ENCODE data around the gene LRP5. TPM values are rescaled to one million over a fixed set of nuclear protein-coding genes. Genes with fewer than 3 reads are reported as not detected.

LRP5 gene
- total RNA-seq, 1 experiment from 2014 or later = 55.2 TPM

- H3K27ac ChIP-seq (ENCODE audit: low read depth, low read length) = no peak overlapping the region
- H3K4me1 ChIP-seq (ENCODE audit: control insufficient read depth in 1 of 2, insufficient read depth in 2 of 2, low read length in 2 of 2) = no peaks in the 10 kb centered on the region
- no peak overlapping the region for H2AFZ ChIP-seq (ENCODE audit: low read depth, low read length, poor library complexity, severe bottlenecking)
- no peaks in the 10 kb centered on the region for H4K20me1 ChIP-seq (ENCODE audit: insufficient read depth)
- DNase-seq (ENCODE audit: low read depth, low spot score) (no peak), ATAC-seq (no peak)
- H3K4me2 ChIP-seq (ENCODE audit: low read length) = no peak overlapping the region
- no peaks in the 10 kb centered on the region for H3K79me2 ChIP-seq (ENCODE audit: insufficient read depth, low read length)
- intact Hi-C loops (cut with micrococcal nuclease) = no loop called here
- ChIA-PET CTCF (no interaction called here), RAD21 (ENCODE audit: low non-redundant PET in 1 of 2, low total read pairs in 2 of 2, uncharacterized antibody in 2 of 2, unreplicated experiment in 2 of 2) (no interaction called here), POLR2A (no interaction called here)
- no peaks in the 10 kb centered on the region for H3K27me3 ChIP-seq (ENCODE audit: insufficient read depth, low read length)
- no peak overlapping the region for H3K9ac ChIP-seq (ENCODE audit: low read length)
- H3K9me2 ChIP-seq (ENCODE audit: insufficient read depth) = no peaks in the 10 kb centered on the region
- no TSS peak for BruUV-seq (replicated peaks)
- TF ChIP-seq YY1 (IDR thresholded peaks at IDR 0.05; ENCODE audit: extremely low read depth, insufficient replicate concordance, low read depth, low read length) (no peak), FOSL1 (IDR thresholded peaks at IDR 0.05; ENCODE audit: low read depth) (no peak), RAD21 (IDR thresholded peaks at IDR 0.05; ENCODE audit: low read depth) (no peak), EGR1 (IDR thresholded peaks at IDR 0.05; ENCODE audit: low read depth) (no peak), CEBPB (IDR thresholded peaks at IDR 0.05; ENCODE audit: low read depth) (no peak), ATF3 (IDR thresholded peaks at IDR 0.05) (no peak), TCF7L2 (IDR thresholded peaks at IDR 0.05; ENCODE audit: borderline replicate concordance, extremely low read depth, insufficient read depth, insufficient read length) (no peak), POLR2A (IDR thresholded peaks at IDR 0.05; ENCODE audit: borderline replicate concordance, extremely low read depth, insufficient read depth, insufficient read length) (no peak), ELF1 (IDR thresholded peaks at IDR 0.05; ENCODE audit: borderline replicate concordance, low read depth) (no peak), SIN3A (IDR thresholded peaks at IDR 0.05; ENCODE audit: low read depth) (no peak), JUND (IDR thresholded peaks at IDR 0.05) (no peak), POLR2AphosphoS5 (IDR thresholded peaks at IDR 0.05; ENCODE audit: low read depth, low read length) (no peak), EZH2 (IDR thresholded peaks at IDR 0.05) (no peak), SP1 (IDR thresholded peaks at IDR 0.05; ENCODE audit: low read depth) (no peak), EZH2phosphoT487 (IDR thresholded peaks at IDR 0.05; ENCODE audit: borderline replicate concordance) (no peak), ZFX (IDR thresholded peaks at IDR 0.05) (no peak), CBX3 (IDR thresholded peaks at IDR 0.05; ENCODE audit: low read depth) (no peak)
- TF ChIP-seq, protein P1, sequence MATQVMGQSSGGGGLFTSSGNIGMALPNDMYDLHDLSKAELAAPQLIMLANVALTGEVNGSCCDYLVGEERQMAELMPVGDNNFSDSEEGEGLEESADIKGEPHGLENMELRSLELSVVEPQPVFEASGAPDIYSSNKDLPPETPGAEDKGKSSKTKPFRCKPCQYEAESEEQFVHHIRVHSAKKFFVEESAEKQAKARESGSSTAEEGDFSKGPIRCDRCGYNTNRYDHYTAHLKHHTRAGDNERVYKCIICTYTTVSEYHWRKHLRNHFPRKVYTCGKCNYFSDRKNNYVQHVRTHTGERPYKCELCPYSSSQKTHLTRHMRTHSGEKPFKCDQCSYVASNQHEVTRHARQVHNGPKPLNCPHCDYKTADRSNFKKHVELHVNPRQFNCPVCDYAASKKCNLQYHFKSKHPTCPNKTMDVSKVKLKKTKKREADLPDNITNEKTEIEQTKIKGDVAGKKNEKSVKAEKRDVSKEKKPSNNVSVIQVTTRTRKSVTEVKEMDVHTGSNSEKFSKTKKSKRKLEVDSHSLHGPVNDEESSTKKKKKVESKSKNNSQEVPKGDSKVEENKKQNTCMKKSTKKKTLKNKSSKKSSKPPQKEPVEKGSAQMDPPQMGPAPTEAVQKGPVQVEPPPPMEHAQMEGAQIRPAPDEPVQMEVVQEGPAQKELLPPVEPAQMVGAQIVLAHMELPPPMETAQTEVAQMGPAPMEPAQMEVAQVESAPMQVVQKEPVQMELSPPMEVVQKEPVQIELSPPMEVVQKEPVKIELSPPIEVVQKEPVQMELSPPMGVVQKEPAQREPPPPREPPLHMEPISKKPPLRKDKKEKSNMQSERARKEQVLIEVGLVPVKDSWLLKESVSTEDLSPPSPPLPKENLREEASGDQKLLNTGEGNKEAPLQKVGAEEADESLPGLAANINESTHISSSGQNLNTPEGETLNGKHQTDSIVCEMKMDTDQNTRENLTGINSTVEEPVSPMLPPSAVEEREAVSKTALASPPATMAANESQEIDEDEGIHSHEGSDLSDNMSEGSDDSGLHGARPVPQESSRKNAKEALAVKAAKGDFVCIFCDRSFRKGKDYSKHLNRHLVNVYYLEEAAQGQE (IDR thresholded peaks at IDR 0.05; ENCODE audit: low read depth) = no peak
- TF ChIP-seq, protein P2, sequence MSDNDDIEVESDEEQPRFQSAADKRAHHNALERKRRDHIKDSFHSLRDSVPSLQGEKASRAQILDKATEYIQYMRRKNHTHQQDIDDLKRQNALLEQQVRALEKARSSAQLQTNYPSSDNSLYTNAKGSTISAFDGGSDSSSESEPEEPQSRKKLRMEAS (IDR thresholded peaks at IDR 0.05) = no peak
- 0 out of 4 replicates have a peak, but pooled peaks cover 0 to 3% of the 10 kb centered on the region in 2 experiments for H3K9me3 ChIP-seq (ENCODE audit: control insufficient read depth in 1 of 2, insufficient read depth in 1 of 2, low read depth in 1 of 2, low read length in 2 of 2)
- H3K4me3 ChIP-seq (replicated peaks in 1 of 2; ENCODE audit: low read depth in 1 of 2, low read length in 2 of 2) = no peak overlapping the region
- no peaks in the 10 kb centered on the region for H3K36me3 ChIP-seq (ENCODE audit: control insufficient read depth in 1 of 2, insufficient read depth in 2 of 2, low read length in 2 of 2)
Observed at GRCh38 chr11:68287419-68287818, 25.0 kb upstream of the LRP5 start.

All from HCT116 (cell line).